Endothelial cell of umbilical vein (primary cell): ENCODE measurements around the gene XPOT. TPM values are rescaled to one million over a fixed set of nuclear protein-coding genes. Genes with fewer than 3 reads are reported as not detected.

Source experiments
- BruUV-seq: library from RNA; stranded (reverse); fragments of 400-500 nt; replicated peaks from 2 replicates; lab custom pipeline; 2021; lab: Mats Ljungman, UMichigan
- CTCF ChIA-PET: fragments of 300-600, 350-600 bp; sonication (Branson Sonifier 250); formaldehyde crosslinking; loops from one replicate; lab custom pipeline; 2021; ENCODE audit warnings: antibody characterized with exemption, inconsistent platforms; lab: Charles Lee
- POLR2A ChIA-PET: fragments of 300-600, 350-600 bp; sonication (Branson Sonifier 250); formaldehyde crosslinking; loops from one replicate; lab custom pipeline; 2021; ENCODE audit warnings: antibody characterized with exemption, inconsistent platforms; lab: Charles Lee
- DNase-seq: peaks from one replicate; pipeline ENCODE4 v3.0.0-alpha.2; 2011; ENCODE audit warnings: low read depth, low spot score
- FAIRE-seq: peaks from 2 replicates; lab custom pipeline; 2011; peaks lifted over from hg19 to GRCh38; lab: Jason Lieb, UNC
- H2AFZ ChIP-seq: 2 replicates; pipeline ENCODE4 v1.6.0; 2012; ENCODE audit warnings: low read depth, low read length, control low read depth, inconsistent platforms
- H3K27ac ChIP-seq: 2 replicates; pipeline ENCODE4 v1.5.1; 2011; ENCODE audit warnings: low read depth, mild to moderate bottlenecking, control low read depth, low read length, moderate library complexity; ENCODE audit not compliant: insufficient read depth
- H3K27me3 ChIP-seq, 2 experiments: 2 replicates each; pipeline versions ENCODE4 v1.6.0 to v1.6.1; 2011; ENCODE audit warnings: low read length in 2 of 2, mixed read lengths in 1 of 2; ENCODE audit not compliant: control insufficient read depth in 2 of 2, insufficient read depth in 2 of 2
- H3K36me3 ChIP-seq, 2 experiments: 2 replicates in 1 of 2; 3 replicates in 1 of 2; pipeline ENCODE4 v1.5.1; 2011; ENCODE audit warnings: low read length in 2 of 2, mild to moderate bottlenecking in 1 of 2, moderate library complexity in 1 of 2; ENCODE audit not compliant: control insufficient read depth in 2 of 2, insufficient read depth in 2 of 2; ENCODE audit errors: extremely low read depth in 1 of 2
- H3K4me1 ChIP-seq: 3 replicates; pipeline ENCODE4 v1.5.1; 2011; ENCODE audit warnings: mild to moderate bottlenecking, low read length; ENCODE audit not compliant: control insufficient read depth, insufficient read depth; ENCODE audit errors: extremely low read depth
- H3K4me2 ChIP-seq: 2 replicates; pipeline ENCODE4 v1.6.1; 2011; ENCODE audit warnings: low read length, control low read depth, mixed read lengths; ENCODE audit not compliant: insufficient read depth
- H3K4me3 ChIP-seq, 3 experiments: fragments of 200-600 bp in 1 of 3; sonication (generic), shearing (Covaris generic) in 1 of 3; replicated peaks in 1 of 3; 2 replicates each; pipeline ENCODE4 v1.5.1; 2011 to 2016; ENCODE audit warnings: control low read depth in 3 of 3, low read length in 3 of 3, mild to moderate bottlenecking in 2 of 3, inconsistent platforms in 1 of 3, low read depth in 1 of 3, moderate library complexity in 1 of 3; ENCODE audit not compliant: insufficient read depth in 1 of 3
- H3K79me2 ChIP-seq: 2 replicates; pipeline ENCODE4 v1.6.0; 2012; ENCODE audit warnings: low read length, inconsistent platforms; ENCODE audit not compliant: control insufficient read depth, insufficient read depth
- H3K9ac ChIP-seq: replicated peaks from 2 replicates; pipeline ENCODE3; 2011; ENCODE audit warnings: low read length, control low read depth; ENCODE audit not compliant: insufficient read depth; ENCODE audit errors: extremely low read depth
- H3K9me1 ChIP-seq: replicated peaks from 3 replicates; pipeline ENCODE4 v1.6.0; 2011; ENCODE audit warnings: mild to moderate bottlenecking, low read length; ENCODE audit not compliant: control insufficient read depth, insufficient read depth; ENCODE audit errors: extremely low read depth
- H3K9me3 ChIP-seq: replicated peaks from 2 replicates; pipeline ENCODE4 v1.5.1; 2012; ENCODE audit warnings: low read length, inconsistent platforms; ENCODE audit not compliant: control insufficient read depth, insufficient read depth
- H4K20me1 ChIP-seq: replicated peaks from 2 replicates; pipeline ENCODE3; 2011; ENCODE audit warnings: mild to moderate bottlenecking, low read length; ENCODE audit not compliant: control insufficient read depth, insufficient read depth; ENCODE audit errors: extremely low read depth
- CTCF ChIP-seq, 2 donors: IDR thresholded peaks; 1 replicate in 1 of 2; 2 replicates in 1 of 2; pipeline ENCODE4 v1.5.1; 2011; ENCODE audit warnings: low read length in 2 of 2, mild to moderate bottlenecking in 2 of 2, moderate library complexity in 2 of 2, control low read depth in 1 of 2, inconsistent platforms in 1 of 2, low read depth in 1 of 2; ENCODE audit not compliant: insufficient read depth in 1 of 2; ENCODE audit errors: extremely low read depth in 1 of 2
- EZH2 ChIP-seq: IDR thresholded peaks from 2 replicates; pipeline ENCODE4 v1.6.1; 2012; ENCODE audit warnings: borderline replicate concordance, low read depth, mild to moderate bottlenecking, moderate library complexity, low read length, inconsistent platforms; ENCODE audit not compliant: severe bottlenecking
- GATA2 ChIP-seq: IDR thresholded peaks from 2 replicates; pipeline ENCODE4 v1.7.0; 2011; ENCODE audit warnings: low read depth, mild to moderate bottlenecking, moderate library complexity, mixed read lengths, low read length; ENCODE audit not compliant: insufficient read length, insufficient read depth
- JUN ChIP-seq: IDR thresholded peaks from 2 replicates; pipeline ENCODE4 v1.6.1; 2011; ENCODE audit warnings: borderline replicate concordance, low read depth; ENCODE audit not compliant: insufficient read length, insufficient read depth
- MAX ChIP-seq: IDR thresholded peaks from 2 replicates; pipeline ENCODE4 v1.6.1; 2011; ENCODE audit not compliant: insufficient read depth, insufficient read length
- MYC ChIP-seq: IDR thresholded peaks from one replicate; pipeline ENCODE4 v1.6.1; 2011; ENCODE audit warnings: mild to moderate bottlenecking, low read depth, low read length
- POLR2A ChIP-seq: IDR thresholded peaks from 2 replicates; pipeline ENCODE4 v1.6.1; 2012; ENCODE audit warnings: low read depth, mild to moderate bottlenecking, control low read depth, low read length
- POLR2AphosphoS5 ChIP-seq: IDR thresholded peaks from 2 replicates; pipeline ENCODE4 v1.6.1; 2012; ENCODE audit warnings: low read depth, mild to moderate bottlenecking, control low read depth, low read length, moderate library complexity; ENCODE audit not compliant: insufficient read depth
- dilution Hi-C: fragments of 300-500 bp; cut with MboI; formaldehyde crosslinking; loops from one replicate; pipeline ENCODE4 v1.15.0; 2019; ENCODE audit warnings: low sequenced_read_pairs; ENCODE audit not compliant: extremely low pct_ligation_motif_present
- intact Hi-C: fragments of 100-400 bp; cut with micrococcal nuclease; formaldehyde crosslinking; loops from one replicate; pipeline ENCODE4 v1.10.0; 2022
- polyA plus RNA-seq, 4 experiments: library from polyadenylated mRNA; depleted of rRNA in 3 of 4; stranded (reverse) in 3 of 4; unstranded in 1 of 4; fragments of >200 nt; gene quantifications; 2 replicates each; pipeline versions ENCODE4 v1.2.1 to v1.2.3, GENCODE V29; 2011 to 2012; ENCODE audit warnings: missing spikeins in 1 of 4
- total RNA-seq: library from RNA; stranded (reverse); gene quantifications from 2 replicates; pipeline ENCODE4 v1.2.3, GENCODE V29; 2021

Gene XPOT
- total and polyA plus RNA-seq, 2 donors (not counting 3 experiments of a cell fraction or from before 2014, with no cell fraction given) = 21.9 to 88.9 TPM

- TF ChIP-seq POLR2A (no peak), GATA2 (no peak), POLR2AphosphoS5 (no peak), CTCF (IDR thresholded peaks at IDR 0.05; ENCODE audit: extremely low read depth in 1 of 2, insufficient read depth in 1 of 2, low read depth in 1 of 2, low read length in 2 of 2) (no peak), EZH2 (no peak), MYC (no peak), MAX (no peak), JUN (no peak)
- Histone ChIP-seq H3K27me3 (no peaks in the 10 kb centered on the region), H3K79me2 (peaks cover 1% of the 10 kb centered on the region), H3K9me3 (no peaks in the 10 kb centered on the region), H3K36me3 (peaks cover 12 to 43% of the 10 kb centered on the region in 2 experiments), H3K27ac (peak overlapping the region; percentile 40), H3K4me2 (peak overlapping the region; percentile 83), H3K9me1 (no peaks in the 10 kb centered on the region), H4K20me1 (no peaks in the 10 kb centered on the region), H3K4me3 (peak overlapping the region in 1 of 3 experiments; percentile 36), H3K9ac (peak overlapping the region; percentile 4), H2AFZ (no peak overlapping the region), H3K4me1 (peaks cover 16% of the 10 kb centered on the region)
- BruUV-seq = no TSS peak
- DNase-seq = peak; percentile 61
- CTCF ChIA-PET = interaction anchor here (0.6 kb wide), 1 partner anchor 279 kb away, joined by 3 read pairs; no protein-coding TSS in a partner anchor
- intact Hi-C loops = no loop called here
- peak; percentile 56 for FAIRE-seq
- dilution Hi-C loops = no loop called here
- POLR2A ChIA-PET = no interaction called here
Observed at GRCh38 chr12:64419696-64420095, 15.5 kb downstream of the XPOT start.
